HFFc6 (cell line): ENCODE data around the gene SNCAIP. TPM values are rescaled to one million over a fixed set of nuclear protein-coding genes. Genes with fewer than 3 reads are reported as not detected.

Source experiments
- DNase-seq: peaks from one replicate; pipeline ENCODE4 v3.0.0-alpha.2; 2018
- H3K27ac Mint-ChIP-seq: 2 replicates; pipeline ENCODE4 v1.8.0; 2020; ENCODE audit warnings: mild to moderate bottlenecking, mixed read lengths
- H3K27me3 Mint-ChIP-seq: 2 replicates; pipeline ENCODE4 v1.8.0; 2021; ENCODE audit warnings: mild to moderate bottlenecking, moderate library complexity, mixed read lengths; ENCODE audit not compliant: insufficient read depth
- H3K36me3 Mint-ChIP-seq: 2 replicates; pipeline ENCODE4 v1.8.0; 2021; ENCODE audit warnings: low read depth, mixed read lengths
- H3K4me1 Mint-ChIP-seq: 2 replicates; pipeline ENCODE4 v1.8.0; 2020; ENCODE audit warnings: low read depth, mixed read lengths
- H3K4me3 Mint-ChIP-seq: 2 replicates; pipeline ENCODE4 v1.8.0; 2020; ENCODE audit warnings: mild to moderate bottlenecking, moderate library complexity, mixed read lengths
- H3K9me3 Mint-ChIP-seq: 2 replicates; pipeline ENCODE4 v1.8.0; 2020; ENCODE audit warnings: mild to moderate bottlenecking, mixed read lengths
- CTCF ChIP-seq: fragments of 200-600 bp; sonication (generic); IDR thresholded peaks from 2 replicates; pipeline ENCODE4 v1.5.0; 2021; ENCODE audit warnings: antibody characterized with exemption, mild to moderate bottlenecking
- total RNA-seq, 6 experiments: library from RNA; stranded (reverse); fragmentation: NEBNext Ultra II Directional; extraction: Animal tissue kit (Norgen Biotek cat#: 25700); gene quantifications; 2 replicates in 1 of 6; 3 replicates in 5 of 6; pipeline ENCODE4 v1.2.3, GENCODE V29; 2021

The SNCAIP gene
- total RNA-seq, 6 experiments from 2014 or later, result 0.09 to 2.7 (median 1.3) TPM

- Mint-ChIP-seq H3K27ac (no peak overlapping the region), H3K4me1 (no peaks in the 10 kb centered on the region), H3K4me3 (no peak overlapping the region), H3K27me3 (peaks cover 3% of the 10 kb centered on the region; the same call in 1 of the 2 replicates), H3K9me3 (no peaks in the 10 kb centered on the region), H3K36me3 (no peaks in the 10 kb centered on the region)
- DNase-seq, result no peak
- no peak for TF ChIP-seq CTCF
These were observed 55.4 kb downstream of the SNCAIP start for GRCh38 chr5:122367456-122367855.

GRCh38 chr5:122368510-122369251, 56.6 kb downstream of the SNCAIP start:
- peaks cover 3% of the 10 kb centered on the region; the same call in 1 of the 2 replicates for H3K27me3 Mint-ChIP-seq
- no peak for TF ChIP-seq CTCF
- H3K36me3 Mint-ChIP-seq, result no peaks in the 10 kb centered on the region
- H3K4me1 Mint-ChIP-seq, result no peaks in the 10 kb centered on the region
- no peak overlapping the region for H3K4me3 Mint-ChIP-seq
- no peak for DNase-seq
- H3K27ac Mint-ChIP-seq, result no peak overlapping the region
- H3K9me3 Mint-ChIP-seq, result no peaks in the 10 kb centered on the region

GRCh38 chr5:122369253-122369815, 57.3 kb downstream of the SNCAIP start:
- no peak overlapping the region for H3K4me3 Mint-ChIP-seq
- H3K27me3 Mint-ChIP-seq, result peaks cover 3% of the 10 kb centered on the region; the same call in 1 of the 2 replicates
- no peak for DNase-seq
- no peaks in the 10 kb centered on the region for H3K36me3 Mint-ChIP-seq
- no peak overlapping the region for H3K27ac Mint-ChIP-seq
- no peaks in the 10 kb centered on the region for H3K9me3 Mint-ChIP-seq
- TF ChIP-seq CTCF, result no peak
- no peaks in the 10 kb centered on the region for H3K4me1 Mint-ChIP-seq

GRCh38 chr5:122371511-122372151, 59.6 kb downstream of the SNCAIP start:
- peaks cover 3% of the 10 kb centered on the region; the same call in 1 of the 2 replicates for H3K27me3 Mint-ChIP-seq
- no peaks in the 10 kb centered on the region for H3K36me3 Mint-ChIP-seq
- TF ChIP-seq CTCF, result no peak
- no peaks in the 10 kb centered on the region for H3K4me1 Mint-ChIP-seq
- no peak for DNase-seq
- H3K27ac Mint-ChIP-seq, result no peak overlapping the region
- H3K9me3 Mint-ChIP-seq, result no peaks in the 10 kb centered on the region
- H3K4me3 Mint-ChIP-seq, result no peak overlapping the region

- TF ChIP-seq CTCF, result no peak
- H3K4me1 Mint-ChIP-seq, result no peaks in the 10 kb centered on the region
These were observed 62.1 kb downstream of the SNCAIP start for GRCh38 chr5:122374110-122374509.

More at GRCh38 chr5:122374110-122374509, 62.1 kb downstream of the SNCAIP start:
- Mint-ChIP-seq H3K36me3 (no peaks in the 10 kb centered on the region), H3K27me3 (no peaks in the 10 kb centered on the region), H3K4me3 (no peak overlapping the region), H3K9me3 (no peaks in the 10 kb centered on the region), H3K27ac (no peak overlapping the region)
- DNase-seq, result no peak
